ENCODE data around the gene TEX13C. TPM values are rescaled to one million over a fixed set of nuclear protein-coding genes. Genes with fewer than 3 reads are reported as not detected.
"Not testable (repeated sequence)": the region's sequence is repeated elsewhere in the genome, so short reads cannot be mapped to it uniquely, and the experiment has no call there.

TEX13C gene
- not detected for polyA plus RNA-seq (ENCODE audit: low read depth in 6 of 6)

DNA sequence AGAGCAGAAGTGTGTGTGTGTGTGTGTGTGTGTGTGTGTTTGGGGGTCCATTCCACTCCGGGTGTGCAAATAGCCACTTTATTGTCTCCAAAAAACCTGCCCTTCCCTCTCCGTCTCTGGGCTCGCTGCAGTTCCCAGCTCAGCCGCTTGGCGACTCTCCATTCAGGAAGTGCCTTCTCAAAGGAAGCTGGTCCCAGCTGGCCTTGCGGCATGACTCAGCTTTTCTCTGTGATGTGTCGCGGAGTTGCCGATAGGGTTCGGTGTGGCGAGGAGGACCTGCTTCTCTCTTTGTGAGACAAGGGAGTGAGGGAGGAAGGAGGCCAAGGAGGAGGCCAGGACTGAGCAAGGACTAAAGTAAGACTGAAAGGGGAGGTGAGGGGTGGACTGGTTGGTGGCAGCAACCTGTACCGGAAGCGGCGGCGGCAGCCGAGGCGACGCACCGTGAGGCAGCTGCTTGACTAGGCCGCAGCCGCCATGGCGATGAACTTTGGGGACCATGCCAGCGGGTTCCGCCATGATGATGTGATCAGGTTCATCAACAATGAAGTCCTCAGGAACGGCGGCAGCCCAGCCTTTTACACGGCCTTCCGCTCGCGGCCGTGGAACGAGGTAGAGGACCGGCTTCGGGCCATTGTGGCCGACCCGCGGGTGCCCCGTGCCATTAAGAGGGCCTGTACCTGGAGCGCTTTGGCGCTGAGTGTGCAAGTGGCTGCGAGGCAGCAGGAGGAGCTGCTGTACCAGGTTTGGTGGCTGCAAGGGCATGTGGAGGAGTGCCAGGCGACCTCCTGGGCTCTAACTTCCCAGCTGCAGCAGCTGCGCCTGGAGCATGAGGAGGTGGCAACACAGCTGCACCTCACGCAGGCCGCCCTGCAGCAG lies at the start of gene TEX13C:
Gene TEX13C, plus strand, starts transcription at position 226 of the 876 bp plus-strand sequence. Its CDS starts 249 bp downstream, at position 475.
- H3K36me3 Mint-ChIP-seq: no peaks in the 10 kb centered on the region
- peak within 1 kb of the TSS in 1 of 6 donors; percentile 60 for H3K27ac Mint-ChIP-seq
- DNase-seq (no peak), ATAC-seq (ENCODE audit: low read depth in 2 of 2) (no peak)
- H3K4me1 Mint-ChIP-seq: no peaks in the 10 kb centered on the region
- no peaks in the 10 kb centered on the region for H3K27me3 Mint-ChIP-seq
- peaks cover 0 to 10% (median 0%) of the 10 kb centered on the region in 7 donors for H3K9me3 Mint-ChIP-seq
- H3K4me3 Mint-ChIP-seq: no peak within 1 kb of the TSS

DNA sequence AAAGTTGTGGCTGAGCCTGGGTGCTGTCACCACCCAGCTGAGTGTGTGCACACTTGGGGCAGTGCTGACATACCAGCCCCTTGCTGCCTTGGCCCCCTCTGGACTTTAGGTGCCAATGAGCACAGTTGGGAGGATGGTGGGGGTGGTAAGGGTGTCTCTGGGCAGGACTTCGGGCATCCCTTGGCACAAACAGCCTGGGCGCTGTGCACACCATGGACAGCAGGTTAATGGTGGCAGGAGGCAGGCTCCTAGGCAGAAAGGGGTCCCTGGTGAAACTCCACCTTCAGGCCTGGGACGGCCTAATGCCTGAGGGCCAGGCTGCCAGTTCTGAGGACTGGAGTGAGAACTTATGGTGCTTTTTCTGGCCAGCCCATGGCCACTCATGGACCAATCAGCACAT lies 32.4 kb upstream of the TEX13C start:
- Mint-ChIP-seq H3K4me1 (no peaks in the 10 kb centered on the region), H3K36me3 (no peaks in the 10 kb centered on the region), H3K4me3 (no peak overlapping the region), H3K9me3 (no peaks in the 10 kb centered on the region), H3K27ac (no peak overlapping the region), H3K27me3 (no peaks in the 10 kb centered on the region)
- no peak for DNase-seq
- ATAC-seq (ENCODE audit: low read depth in 2 of 2): no peak

DNA sequence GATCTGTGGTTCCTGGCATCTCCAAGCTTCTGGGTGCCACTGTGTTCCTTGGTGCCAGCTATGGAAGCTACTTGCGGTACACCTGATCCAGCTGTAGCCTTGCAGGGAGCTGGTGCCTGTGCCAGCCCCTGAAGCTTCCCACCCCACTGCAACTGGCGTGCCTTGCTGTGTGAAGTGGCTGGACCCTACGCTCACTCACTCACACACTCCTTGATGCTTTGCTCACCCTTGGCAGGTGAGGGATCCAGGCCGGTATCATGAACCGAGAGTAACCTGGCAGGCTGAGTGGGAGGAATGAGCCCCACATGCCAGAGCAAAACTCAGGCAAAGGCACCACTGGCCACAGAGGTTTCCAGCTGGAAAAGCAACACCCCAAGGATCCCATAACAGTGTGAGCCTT lies 31.3 kb upstream of the TEX13C start:
- H3K9me3 Mint-ChIP-seq: no peaks in the 10 kb centered on the region
- no peaks in the 10 kb centered on the region for H3K36me3 Mint-ChIP-seq
- no peaks in the 10 kb centered on the region for H3K27me3 Mint-ChIP-seq
- ATAC-seq (ENCODE audit: low read depth in 2 of 2): no peak
- H3K4me1 Mint-ChIP-seq: no peaks in the 10 kb centered on the region
- DNase-seq: no peak
- H3K27ac Mint-ChIP-seq: no peak overlapping the region
- no peak overlapping the region for H3K4me3 Mint-ChIP-seq

DNA sequence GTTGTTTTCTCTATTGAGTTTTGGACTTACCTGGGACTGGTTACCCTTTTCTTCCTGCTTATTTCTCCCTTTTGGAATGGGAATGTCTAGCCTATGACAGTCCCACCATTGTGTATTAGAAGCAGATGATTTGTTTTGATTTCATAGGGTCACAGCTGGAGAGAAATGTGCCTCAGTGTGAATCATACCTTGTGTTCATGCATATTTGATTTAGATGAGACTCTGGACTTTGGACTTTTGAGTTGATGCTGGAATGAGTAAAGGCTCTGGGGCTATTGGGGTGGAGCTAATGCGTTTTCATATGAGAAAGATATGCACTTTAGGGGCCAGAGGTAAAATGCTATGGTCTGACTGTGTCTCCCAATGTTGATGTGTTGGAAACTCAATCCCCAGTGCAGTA lies 30.5 kb upstream of the TEX13C start:
- Mint-ChIP-seq H3K36me3 (no peaks in the 10 kb centered on the region), H3K27me3 (no peaks in the 10 kb centered on the region), H3K4me3 (no peak overlapping the region), H3K9me3 (peaks cover 0 to 3% (median 0%) of the 10 kb centered on the region in 7 donors), H3K27ac (no peak overlapping the region), H3K4me1 (no peaks in the 10 kb centered on the region)
- DNase-seq (no peak), ATAC-seq (ENCODE audit: low read depth in 2 of 2) (no peak)

GRCh38 chrX:125289920-125290319 lies 29.8 kb upstream of the TEX13C start:
- Mint-ChIP-seq H3K4me1 (peaks cover 0 to 5% (median 0%) of the 10 kb centered on the region in 3 donors), H3K9me3 (peaks cover 0 to 5% (median 0%) of the 10 kb centered on the region in 7 donors), H3K27ac (no peak overlapping the region), H3K27me3 (no peaks in the 10 kb centered on the region), H3K36me3 (no peaks in the 10 kb centered on the region), H3K4me3 (no peak overlapping the region)
- no peak for DNase-seq
- ATAC-seq (ENCODE audit: low read depth in 2 of 2): no peak

DNA sequence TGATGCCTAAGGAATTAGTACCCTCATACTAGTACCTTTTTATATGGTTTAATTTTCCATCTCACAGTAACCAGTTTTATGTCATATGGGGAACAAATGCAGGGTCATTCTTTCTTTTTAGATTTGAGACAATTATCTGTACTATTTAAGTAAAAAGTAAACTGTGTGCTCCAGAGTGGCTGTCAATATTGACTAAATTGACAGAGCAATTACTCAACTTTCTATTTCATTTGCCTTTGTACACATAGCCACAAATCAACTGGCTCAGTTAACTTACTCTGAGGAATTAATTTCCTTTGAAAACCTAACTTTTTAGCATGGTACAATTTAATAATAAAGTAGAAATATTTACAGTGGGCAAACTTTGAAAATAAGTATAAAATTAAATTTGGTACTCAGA lies 28.5 kb upstream of the TEX13C start:
- no peaks in the 10 kb centered on the region for H3K36me3 Mint-ChIP-seq
- H3K27ac Mint-ChIP-seq: no peak overlapping the region
- H3K4me3 Mint-ChIP-seq: no peak overlapping the region
- peaks cover 0 to 8% (median 0%) of the 10 kb centered on the region in 7 donors for H3K9me3 Mint-ChIP-seq
- H3K4me1 Mint-ChIP-seq: peaks cover 0 to 7% (median 0%) of the 10 kb centered on the region in 3 donors
- ATAC-seq (ENCODE audit: low read depth in 2 of 2) (no peak), DNase-seq (no peak)
- no peaks in the 10 kb centered on the region for H3K27me3 Mint-ChIP-seq

- ATAC-seq (ENCODE audit: low read depth in 2 of 2): no peak
- Mint-ChIP-seq H3K27me3 (no peaks in the 10 kb centered on the region), H3K36me3 (no peaks in the 10 kb centered on the region), H3K4me1 (peaks cover 0 to 7% (median 0%) of the 10 kb centered on the region in 3 donors), H3K4me3 (no peak overlapping the region), H3K9me3 (peaks cover 0 to 8% (median 0%) of the 10 kb centered on the region in 7 donors), H3K27ac (no peak overlapping the region)
- DNase-seq: no peak
Measured at GRCh38 chrX:125293850-125294780, 25.6 kb upstream of the TEX13C start.

- Mint-ChIP-seq H3K36me3 (no peaks in the 10 kb centered on the region), H3K27ac (no peak overlapping the region), H3K4me3 (no peak overlapping the region), H3K9me3 (peaks cover 0 to 8% (median 0%) of the 10 kb centered on the region in 7 donors), H3K27me3 (no peaks in the 10 kb centered on the region), H3K4me1 (peaks cover 0 to 7% (median 0%) of the 10 kb centered on the region in 3 donors)
- ATAC-seq (ENCODE audit: low read depth in 2 of 2): no peak
- DNase-seq: no peak
Measured at GRCh38 chrX:125295337-125295736, 24.3 kb upstream of the TEX13C start.

DNA sequence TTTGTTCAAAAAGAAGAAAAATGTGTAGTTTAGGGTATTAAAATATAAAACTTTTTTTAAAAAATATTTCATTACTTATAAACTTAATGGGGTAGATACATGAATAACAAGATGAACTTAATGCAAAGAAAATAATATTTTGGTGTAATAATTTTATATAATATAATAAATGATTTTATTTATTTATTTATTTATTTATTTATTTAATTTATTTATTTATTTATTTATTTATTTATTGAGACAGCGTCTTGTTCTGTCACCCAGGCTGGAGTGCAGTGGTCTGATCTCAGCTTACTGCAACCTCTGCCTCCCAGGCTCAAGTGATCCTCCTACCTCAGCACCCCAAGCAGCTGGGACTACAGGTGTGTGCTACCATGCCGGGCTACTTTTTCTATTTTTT lies 20.8 kb upstream of the TEX13C start:
- Mint-ChIP-seq H3K4me3 (no peak overlapping the region), H3K4me1 (peaks cover 0 to 7% (median 0%) of the 10 kb centered on the region in 3 donors), H3K27ac (no peak overlapping the region), H3K27me3 (no peaks in the 10 kb centered on the region), H3K36me3 (no peaks in the 10 kb centered on the region), H3K9me3 (peaks cover 0 to 6% (median 0%) of the 10 kb centered on the region in 7 donors)
- ATAC-seq (ENCODE audit: low read depth in 2 of 2) (no peak), DNase-seq (no peak)

- Mint-ChIP-seq H3K9me3 (peaks cover 0 to 5% (median 0%) of the 10 kb centered on the region in 7 donors), H3K36me3 (no peaks in the 10 kb centered on the region), H3K27me3 (no peaks in the 10 kb centered on the region), H3K4me1 (no peaks in the 10 kb centered on the region), H3K27ac (no peak overlapping the region), H3K4me3 (no peak overlapping the region)
- no peak for DNase-seq
- ATAC-seq (ENCODE audit: low read depth in 2 of 2): no peak
Measured at GRCh38 chrX:125306335-125306866, 13.3 kb upstream of the TEX13C start.

- no peak overlapping the region for H3K27ac Mint-ChIP-seq
- peaks cover 0 to 6% (median 3%) of the 10 kb centered on the region in 7 donors for H3K9me3 Mint-ChIP-seq
- no peaks in the 10 kb centered on the region for H3K4me1 Mint-ChIP-seq
- H3K36me3 Mint-ChIP-seq: no peaks in the 10 kb centered on the region
- H3K4me3 Mint-ChIP-seq: no peak overlapping the region
- no peak for DNase-seq
- no peak for ATAC-seq (ENCODE audit: low read depth in 2 of 2)
- H3K27me3 Mint-ChIP-seq: no peaks in the 10 kb centered on the region
Measured at GRCh38 chrX:125308653-125309052, 11.0 kb upstream of the TEX13C start.

DNA sequence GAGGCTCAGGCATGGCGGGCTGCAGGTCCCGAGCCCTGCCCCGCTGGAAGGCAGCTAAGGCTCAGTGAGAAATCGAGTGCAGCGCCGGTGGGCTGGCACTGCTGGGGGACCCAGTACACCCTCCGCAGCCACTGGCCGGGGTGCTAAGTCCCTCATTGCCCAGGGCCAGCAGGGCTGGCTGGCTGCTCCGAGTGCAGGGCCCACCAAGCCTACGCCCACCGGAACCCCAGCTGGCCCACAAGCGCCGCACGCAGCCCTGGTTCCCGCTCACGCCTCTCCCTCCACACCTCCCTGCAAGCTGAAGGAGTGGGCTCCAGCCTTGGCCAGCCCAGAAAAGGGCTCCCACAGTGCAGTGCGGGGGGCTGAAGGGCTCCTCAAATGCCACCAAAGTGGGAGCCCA lies 505 bp upstream of the TEX13C start:
- H3K9me3 Mint-ChIP-seq; DNase-seq; H3K4me1 Mint-ChIP-seq; H3K27ac Mint-ChIP-seq; ATAC-seq (ENCODE audit: low read depth in 2 of 2); H3K36me3 Mint-ChIP-seq; H3K4me3 Mint-ChIP-seq; H3K27me3 Mint-ChIP-seq: not testable (repeated sequence)

DNA sequence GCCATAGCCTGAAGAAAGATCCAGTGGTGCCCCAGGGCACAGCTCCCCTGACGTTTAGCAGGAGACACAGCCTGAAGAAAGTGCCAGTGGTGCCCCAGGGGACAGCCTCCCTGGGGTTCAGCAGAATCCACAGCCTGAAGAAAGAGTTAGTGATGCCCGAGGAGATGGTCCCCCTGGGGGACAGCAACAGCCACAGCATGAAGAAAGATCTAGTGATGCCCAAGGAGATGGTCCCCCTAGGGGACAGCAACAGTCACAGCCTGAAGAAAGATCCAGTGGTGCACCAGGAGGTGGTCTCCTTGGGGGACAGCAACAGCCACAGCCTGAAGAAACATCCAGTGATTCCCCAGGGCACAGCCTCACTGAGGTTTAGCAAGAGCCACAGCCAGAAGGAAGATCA lies 2.8 kb downstream of the TEX13C start:
- H3K9me3 Mint-ChIP-seq: peaks cover 0 to 5% (median 1%) of the 10 kb centered on the region in 7 donors
- H3K4me3 Mint-ChIP-seq: no peak overlapping the region

More for the DNA sequence above, 2.8 kb downstream of the TEX13C start:
- no peak for ATAC-seq (ENCODE audit: low read depth in 2 of 2)
- Mint-ChIP-seq H3K4me1 (no peaks in the 10 kb centered on the region), H3K27me3 (no peaks in the 10 kb centered on the region), H3K27ac (no peak overlapping the region), H3K36me3 (no peaks in the 10 kb centered on the region)
- DNase-seq: no peak
